Measurements from ENCODE around the gene C11orf65. TPM values are rescaled to one million over a fixed set of nuclear protein-coding genes. Genes with fewer than 3 reads are reported as not detected.

The C11orf65 gene
- total RNA-seq, 1 experiment from 2014 or later, result 1.3 TPM

GRCh38 chr11:108500169-108500568, 32.8 kb upstream of the C11orf65 start (continued):
- no peak for TF ChIP-seq ZBTB33 (IDR thresholded peaks at IDR 0.05; ENCODE audit: extremely low read depth, insufficient replicate concordance, low read length)
- no peak for TF ChIP-seq CEBPB (IDR thresholded peaks at IDR 0.05; ENCODE audit: low read depth)
- no peak for TF ChIP-seq FOSL1 (IDR thresholded peaks at IDR 0.05; ENCODE audit: low read depth)
- no peak for TF ChIP-seq SRF (IDR thresholded peaks at IDR 0.05; ENCODE audit: low read depth)
- TF ChIP-seq SIN3A (IDR thresholded peaks at IDR 0.05; ENCODE audit: low read depth), result no peak
- TF ChIP-seq ATF3 (IDR thresholded peaks at IDR 0.05), result no peak
- TF ChIP-seq EGR1 (IDR thresholded peaks at IDR 0.05; ENCODE audit: low read depth), result no peak

GRCh38 chr11:108498816-108499408, 31.6 kb upstream of the C11orf65 start:
- H3K9me3 ChIP-seq (ENCODE audit: control insufficient read depth in 1 of 2, insufficient read depth in 1 of 2, low read depth in 1 of 2, low read length in 2 of 2), result no peaks in the 10 kb centered on the region
- H3K9me2 ChIP-seq (ENCODE audit: insufficient read depth), result no peaks in the 10 kb centered on the region
- H3K4me2 ChIP-seq (ENCODE audit: low read length), result peak overlapping the region; percentile 93
- DNase-seq (ENCODE audit: low read depth, low spot score), result no peak
- peak overlapping the region; percentile 97 for H3K27ac ChIP-seq (ENCODE audit: low read depth, low read length)
- H3K36me3 ChIP-seq (ENCODE audit: control insufficient read depth in 1 of 2, insufficient read depth in 2 of 2, low read length in 2 of 2), result no peaks in the 10 kb centered on the region
- H4K20me1 ChIP-seq (ENCODE audit: insufficient read depth), result no peaks in the 10 kb centered on the region
- ChIA-PET RAD21 (ENCODE audit: low non-redundant PET in 1 of 2, low total read pairs in 2 of 2, uncharacterized antibody in 2 of 2, unreplicated experiment in 2 of 2) (interaction anchor here in 1 of 2 experiments (1.0 kb wide), 1 partner anchor 28 kb away, joined by 3 read pairs; no protein-coding TSS in a partner anchor), POLR2A (no interaction called here), CTCF (no interaction called here)
- intact Hi-C loops (cut with micrococcal nuclease), result no loop called here
- H3K4me3 ChIP-seq (replicated peaks in 1 of 2; ENCODE audit: low read depth in 1 of 2, low read length in 2 of 2), result peak overlapping the region; percentile 46 to 65
- no peak for TF ChIP-seq SIN3A (IDR thresholded peaks at IDR 0.05; ENCODE audit: low read depth)
- no peak for TF ChIP-seq YY1 (IDR thresholded peaks at IDR 0.05; ENCODE audit: extremely low read depth, insufficient replicate concordance, low read depth, low read length)
- TF ChIP-seq JUND (IDR thresholded peaks at IDR 0.05), result no peak
- TF ChIP-seq EZH2phosphoT487 (IDR thresholded peaks at IDR 0.05; ENCODE audit: borderline replicate concordance), result no peak
- no peak for TF ChIP-seq ATF3 (IDR thresholded peaks at IDR 0.05)
- no peak for TF ChIP-seq EGR1 (IDR thresholded peaks at IDR 0.05; ENCODE audit: low read depth)
- TF ChIP-seq ELF1 (IDR thresholded peaks at IDR 0.05; ENCODE audit: borderline replicate concordance, low read depth), result no peak
- no peak for TF ChIP-seq EZH2 (IDR thresholded peaks at IDR 0.05)
- no TSS peak for BruUV-seq (replicated peaks)
- peak overlapping the region; percentile 86 for H3K9ac ChIP-seq (ENCODE audit: low read length)
- peaks cover 12 to 32% of the 10 kb centered on the region in 2 experiments; a peak in 3 of 4 replicates for H3K4me1 ChIP-seq (ENCODE audit: control insufficient read depth in 1 of 2, insufficient read depth in 2 of 2, low read length in 2 of 2)
- H2AFZ ChIP-seq (ENCODE audit: low read depth, low read length, poor library complexity, severe bottlenecking), result no peak overlapping the region
- ATAC-seq, result no peak
- H3K27me3 ChIP-seq (ENCODE audit: insufficient read depth, low read length), result no peaks in the 10 kb centered on the region
- H3K79me2 ChIP-seq (ENCODE audit: insufficient read depth, low read length), result no peaks in the 10 kb centered on the region

Data from HCT116 (cell line).